HL-60/S4 treated with phorbol 12-myristate 13-acetate at 8.2 ng/mL for 4 days and 3 days (cell line): ENCODE results near the gene TRAIP.

Experiments used
- in situ Hi-C: fragments of 300-500 bp; cut with MboI; formaldehyde crosslinking; loops from 2 replicates; pipeline ENCODE4 v1.15.0; 2022; ENCODE audit warnings: low sequenced_read_pairs

Gene TRAIP

DNA sequence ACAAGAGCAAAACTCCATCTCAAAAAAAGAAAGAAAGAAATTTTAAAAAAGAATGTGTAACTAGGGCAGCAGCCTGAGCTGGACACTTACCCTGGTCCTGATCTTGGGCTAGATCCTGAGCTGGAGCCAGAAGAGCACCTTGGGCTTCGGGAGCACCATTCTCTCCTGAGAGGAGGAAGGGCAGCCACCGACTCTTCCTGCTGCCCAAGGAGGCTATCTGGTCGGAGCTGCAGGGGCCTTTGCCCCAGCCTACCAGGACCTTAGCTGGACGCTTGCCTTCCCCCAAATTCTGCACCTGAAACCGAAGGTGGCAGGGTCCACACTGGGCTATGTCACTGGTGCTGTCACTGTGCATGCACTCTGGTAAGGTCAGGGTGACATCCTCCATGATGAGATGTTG, 20.2 kb upstream of the TRAIP start:
- in situ Hi-C loops = no loop called here

DNA sequence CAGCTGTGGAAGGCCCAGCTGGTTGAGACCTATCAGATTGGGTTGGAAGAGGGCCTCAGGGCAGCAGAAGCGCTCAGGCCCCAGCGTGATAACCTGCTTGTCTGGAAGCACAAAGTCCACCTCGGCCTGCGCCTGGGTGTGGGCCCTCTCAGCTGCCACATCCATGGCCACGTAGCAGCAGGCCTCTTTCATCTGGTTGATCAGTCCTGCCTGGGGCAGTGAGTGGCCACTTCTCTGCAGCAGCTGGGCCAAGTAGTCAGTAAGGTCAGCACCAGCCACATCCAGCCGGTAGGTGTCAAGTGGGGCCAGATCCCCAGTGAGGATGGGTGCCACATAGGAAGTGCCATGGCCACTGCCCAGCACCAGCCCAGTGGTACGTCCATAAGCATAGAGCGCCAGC, 17.3 kb upstream of the TRAIP start:
- in situ Hi-C loops = no loop called here

DNA sequence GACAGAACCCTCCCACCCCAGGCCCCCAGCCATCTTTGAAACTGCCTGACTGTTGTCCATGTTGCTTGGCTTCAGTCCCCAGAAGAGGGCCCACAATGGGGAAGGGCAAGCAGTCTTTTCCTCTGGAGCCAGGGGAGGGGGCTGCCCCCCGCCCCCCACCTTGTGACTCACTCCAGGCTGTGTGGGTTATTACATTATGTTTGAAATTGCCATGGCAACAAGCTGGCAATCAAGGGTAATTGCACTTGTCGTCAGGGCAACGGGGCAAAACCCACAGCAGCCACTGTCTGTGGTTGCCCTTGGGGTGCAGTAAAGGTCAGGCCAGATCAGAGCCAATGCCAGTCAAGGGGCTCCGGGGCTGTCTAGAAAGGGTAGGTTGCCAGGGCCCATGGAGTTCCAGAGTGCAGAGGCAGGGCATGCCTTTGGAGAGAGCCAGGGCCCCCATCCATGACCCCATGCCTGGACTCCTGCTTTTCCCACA, 16.5 kb upstream of the TRAIP start:
- in situ Hi-C loops = no loop called here

DNA sequence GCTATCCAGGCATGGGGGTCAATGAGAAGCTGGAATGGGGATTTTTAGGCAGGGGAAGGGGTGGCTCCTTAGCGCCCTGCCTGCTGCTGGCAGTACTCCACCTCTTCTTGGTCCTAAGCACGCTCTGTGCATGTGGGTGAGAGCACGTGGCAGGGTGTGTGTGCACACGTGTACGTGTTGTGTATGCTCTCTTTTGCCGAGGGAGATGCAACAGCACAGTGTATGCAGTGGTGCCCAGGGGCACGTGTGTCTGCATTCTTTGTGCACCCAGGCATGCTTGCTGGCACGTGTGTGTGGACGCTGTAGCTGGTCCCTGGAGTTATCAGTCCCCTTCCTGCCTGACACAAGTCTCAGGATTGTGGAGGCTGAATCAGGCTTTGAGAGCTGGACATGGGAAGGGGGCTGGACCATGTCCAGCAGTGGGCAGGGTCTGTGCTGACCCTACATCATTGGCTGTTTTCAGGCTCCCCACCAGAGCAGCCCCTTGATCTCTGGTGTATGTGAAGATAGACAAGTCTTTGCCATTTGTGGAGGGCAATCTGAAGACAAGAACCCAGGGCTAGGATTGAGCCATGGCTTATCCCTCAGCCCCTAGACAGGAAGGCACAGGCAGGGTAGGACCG, 15.3 kb upstream of the TRAIP start:
- in situ Hi-C loops = no loop called here

DNA sequence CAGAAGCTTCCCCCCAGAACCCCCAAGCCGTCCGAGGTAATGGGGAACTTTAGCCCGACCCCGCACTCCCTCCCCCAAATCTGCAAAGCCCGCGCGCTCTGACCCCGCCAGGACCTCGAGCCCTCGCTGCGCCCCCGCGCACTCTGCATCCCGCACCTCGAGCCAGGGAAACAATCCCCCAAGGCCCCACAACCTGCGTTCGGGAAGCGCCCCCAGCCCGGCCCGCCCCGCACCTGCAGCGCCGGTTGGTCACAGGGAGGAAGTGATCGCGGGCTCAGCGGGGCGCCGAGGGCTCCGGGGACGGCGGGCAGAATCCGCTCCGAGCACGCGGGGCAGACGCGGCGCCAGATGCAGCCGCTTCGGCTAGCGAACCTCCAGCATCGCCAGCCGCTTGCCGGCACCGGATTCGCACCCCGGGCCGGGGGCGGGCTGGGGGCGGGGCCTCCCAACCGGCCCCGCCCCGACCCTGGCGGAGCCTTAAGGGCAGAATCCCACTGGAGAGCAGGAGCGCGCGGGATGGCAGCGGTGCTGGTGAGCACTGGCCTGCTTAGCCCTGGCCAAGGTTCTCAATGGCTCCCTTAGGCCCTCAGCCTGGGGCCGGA, 13.3 kb upstream of the TRAIP start, which contains the start of gene CAMKV:
TSS of gene CAMKV (minus strand) at position 382 of the 602 bp plus-strand sequence. CDS start 7,518 bp downstream, outside the sequence.
- in situ Hi-C loops = no loop called here

DNA sequence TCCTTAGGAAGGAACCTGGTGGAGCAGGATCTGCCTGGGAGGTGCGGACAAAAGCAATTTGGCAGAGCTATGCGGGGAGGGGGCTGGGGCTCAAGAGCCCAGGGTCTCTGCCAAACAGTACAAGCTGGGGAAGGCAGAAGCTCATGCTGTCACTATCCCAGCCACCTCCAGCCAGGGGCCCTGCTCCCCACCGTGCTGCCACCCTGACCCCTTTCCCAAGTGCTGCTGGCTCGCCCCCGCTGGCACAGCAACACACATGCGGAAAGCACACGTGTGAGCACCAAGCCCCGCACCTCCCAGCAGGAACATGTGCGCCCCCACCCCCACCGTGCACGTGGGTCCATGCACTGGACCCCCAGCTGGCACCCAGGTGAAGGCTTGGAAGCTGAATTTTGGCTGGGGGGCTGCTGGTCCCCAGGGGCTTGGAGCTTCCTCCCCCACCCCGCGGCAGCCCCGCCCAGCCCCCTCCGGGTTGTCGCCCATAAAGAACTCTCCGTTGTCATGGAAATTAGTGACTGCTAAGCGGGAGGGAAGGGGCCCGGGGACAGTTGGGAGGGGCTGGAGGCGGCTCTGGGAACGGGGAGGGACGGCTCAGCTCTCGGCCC, 12.6 kb upstream of the TRAIP start:
- in situ Hi-C loops = no loop called here

DNA sequence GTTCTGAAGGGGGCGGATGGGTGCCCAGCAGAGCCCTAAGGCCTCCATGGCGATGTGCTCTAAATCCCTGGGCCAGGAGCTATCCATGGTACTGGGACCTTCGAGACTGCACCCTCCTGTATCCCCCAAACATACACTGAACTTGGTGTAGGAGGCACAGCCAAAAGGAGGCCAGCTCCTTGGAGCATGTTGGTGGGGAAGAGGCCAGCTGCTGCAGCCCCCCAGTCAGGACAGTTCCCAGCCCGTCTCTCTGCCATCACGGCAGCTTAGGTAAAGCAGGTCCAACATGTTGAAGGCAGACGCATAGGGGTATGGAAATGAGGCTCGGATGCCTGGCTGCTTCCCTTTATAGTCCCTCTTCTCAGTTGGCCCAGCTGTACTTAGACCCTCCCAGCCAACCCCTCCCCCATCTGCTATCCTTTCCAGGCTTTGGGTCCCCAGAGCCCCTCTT, 11.5 kb upstream of the TRAIP start:
- in situ Hi-C loops = no loop called here

DNA sequence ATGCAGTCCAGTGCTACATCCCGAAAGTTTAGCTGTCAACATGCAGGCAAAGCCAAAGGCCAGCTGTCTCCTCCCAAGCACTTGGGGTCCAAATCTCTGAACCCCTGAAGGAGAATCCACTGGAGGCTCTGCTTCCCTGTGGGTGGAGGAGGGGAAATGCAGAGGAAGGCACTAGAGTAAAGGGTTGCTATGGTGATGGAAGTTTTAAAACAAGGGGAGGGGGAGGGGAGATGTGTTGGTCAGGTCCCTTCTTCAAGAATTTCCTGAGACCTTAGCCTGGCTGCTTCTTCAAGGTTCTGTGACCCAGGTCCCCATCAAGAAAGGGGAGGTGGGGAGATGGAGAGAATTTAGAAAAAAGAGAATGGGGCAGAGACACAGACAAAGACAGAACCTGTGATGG, 11.0 kb upstream of the TRAIP start:
- in situ Hi-C loops = no loop called here

DNA sequence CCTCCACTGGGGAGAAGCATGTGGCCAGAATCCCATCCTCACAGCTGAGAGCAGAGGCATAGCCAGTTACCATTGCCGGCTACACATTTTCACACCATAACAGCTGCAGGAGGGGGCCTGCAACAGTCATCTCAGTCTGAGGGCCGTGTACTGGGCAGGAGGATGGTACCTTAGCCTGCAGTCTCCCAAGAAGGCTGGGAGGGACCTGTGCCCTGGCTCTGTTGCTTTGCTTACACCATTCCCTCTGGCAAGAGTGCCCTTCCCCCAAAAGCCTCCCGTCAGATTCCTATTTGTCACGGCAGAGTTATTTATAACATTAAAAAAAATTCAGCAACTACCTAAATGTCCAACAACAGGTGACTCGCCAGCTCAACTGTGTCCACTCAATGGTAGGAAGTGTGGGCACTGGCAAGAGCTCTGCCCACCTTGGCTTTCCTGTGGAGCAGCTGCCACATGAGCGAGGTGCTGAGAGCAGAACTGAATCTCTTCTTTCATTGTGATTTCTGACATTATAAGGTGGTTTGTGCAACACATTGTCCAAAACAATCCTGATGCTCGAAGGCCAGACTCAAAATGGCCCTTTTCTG, 8.9 kb upstream of the TRAIP start:
- in situ Hi-C loops = no loop called here

DNA sequence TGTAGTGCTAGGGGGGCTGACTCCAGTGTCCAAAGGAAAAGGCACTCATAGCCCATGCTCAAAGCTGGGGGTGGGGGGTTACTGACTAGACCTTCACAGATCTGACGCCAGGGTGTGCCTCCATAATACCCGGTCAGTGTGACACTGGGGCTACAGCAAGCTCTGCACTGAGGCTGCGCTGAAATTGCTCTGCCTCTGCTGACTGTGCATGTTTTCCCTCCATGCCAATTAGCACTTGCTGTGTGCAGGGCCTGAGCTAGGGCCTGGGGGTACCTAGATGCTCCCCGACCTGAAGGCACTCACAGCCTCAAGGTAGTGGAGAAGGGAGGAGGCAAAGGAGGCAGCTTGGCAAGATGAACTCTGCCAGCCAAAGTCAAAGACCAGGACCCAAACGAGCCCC, 8.1 kb upstream of the TRAIP start:
- in situ Hi-C loops = no loop called here

DNA sequence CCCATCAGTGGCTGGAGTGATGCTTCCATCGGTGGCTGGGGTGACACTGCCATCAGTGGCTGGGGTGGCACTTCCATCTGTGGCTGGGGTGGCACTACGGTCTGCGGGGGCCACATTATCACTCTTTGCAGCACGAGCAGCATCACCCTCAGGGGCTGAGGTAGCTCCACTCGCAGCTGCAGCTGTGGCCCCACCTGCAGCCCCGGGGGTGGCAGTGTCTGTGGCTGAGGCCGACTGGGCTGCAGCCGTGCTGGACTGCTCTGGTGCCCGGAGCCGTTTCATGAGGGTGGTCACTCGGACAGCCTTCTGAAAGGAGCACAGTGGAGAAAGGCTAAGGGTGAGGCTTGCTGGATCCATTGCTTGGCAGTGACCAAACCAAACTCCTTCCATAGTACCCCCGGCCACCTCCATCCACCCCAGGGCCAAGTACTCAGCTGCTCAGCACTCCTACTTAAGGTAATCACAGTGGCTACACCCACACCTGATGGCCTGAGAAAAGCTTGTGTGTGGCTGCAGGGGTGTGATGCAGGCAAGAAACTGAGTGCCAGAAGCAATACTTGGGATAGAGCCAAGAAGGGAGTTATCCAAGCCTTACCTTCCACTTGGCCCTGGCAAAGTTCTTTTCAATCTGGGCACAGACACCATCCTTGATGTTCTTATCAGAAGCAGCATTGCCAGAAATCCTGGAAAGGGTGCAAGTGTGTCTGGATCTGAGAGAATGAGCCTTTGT, 3.4 kb upstream of the TRAIP start:
- in situ Hi-C loops = no loop called here

DNA sequence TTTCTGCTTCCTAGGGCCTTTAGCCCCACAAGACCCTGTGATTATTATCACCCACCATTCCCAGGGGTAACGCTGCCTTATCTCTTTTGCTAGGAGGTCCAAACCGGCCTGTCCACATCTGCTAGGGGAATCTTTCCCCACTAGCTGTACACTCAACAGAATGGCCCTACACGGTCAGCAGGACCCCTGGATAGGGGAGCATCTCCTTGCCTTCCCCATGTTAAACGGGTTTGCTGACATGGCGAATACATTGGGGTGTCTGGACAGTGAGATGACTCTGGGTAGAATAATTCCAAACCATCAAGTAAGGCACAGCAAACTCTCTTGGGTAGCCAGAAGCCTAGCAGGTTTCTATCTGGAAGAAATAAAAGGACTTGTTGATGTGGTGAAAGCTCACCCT, 702 bp downstream of the TRAIP start:
- in situ Hi-C loops = no loop called here

DNA sequence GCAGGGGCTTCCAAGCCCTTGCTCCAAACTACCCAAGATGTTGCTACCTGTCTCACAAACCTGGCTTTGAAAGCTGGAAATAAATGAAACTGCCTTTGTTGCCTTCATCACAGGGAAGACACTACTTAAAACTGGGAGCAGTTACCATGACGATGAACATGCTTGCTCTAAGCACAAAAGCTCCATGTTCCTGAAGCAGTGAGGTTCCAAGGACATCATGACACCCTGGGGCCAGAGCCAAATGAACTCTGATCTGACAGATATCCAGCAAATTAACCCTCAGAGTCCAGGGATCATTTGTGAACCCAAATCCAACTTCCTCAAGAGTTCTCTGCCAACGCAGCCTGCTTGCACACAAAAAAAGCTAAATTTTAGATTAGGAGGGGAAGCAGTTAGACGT, 10.7 kb downstream of the TRAIP start:
- in situ Hi-C loops = no loop called here

DNA sequence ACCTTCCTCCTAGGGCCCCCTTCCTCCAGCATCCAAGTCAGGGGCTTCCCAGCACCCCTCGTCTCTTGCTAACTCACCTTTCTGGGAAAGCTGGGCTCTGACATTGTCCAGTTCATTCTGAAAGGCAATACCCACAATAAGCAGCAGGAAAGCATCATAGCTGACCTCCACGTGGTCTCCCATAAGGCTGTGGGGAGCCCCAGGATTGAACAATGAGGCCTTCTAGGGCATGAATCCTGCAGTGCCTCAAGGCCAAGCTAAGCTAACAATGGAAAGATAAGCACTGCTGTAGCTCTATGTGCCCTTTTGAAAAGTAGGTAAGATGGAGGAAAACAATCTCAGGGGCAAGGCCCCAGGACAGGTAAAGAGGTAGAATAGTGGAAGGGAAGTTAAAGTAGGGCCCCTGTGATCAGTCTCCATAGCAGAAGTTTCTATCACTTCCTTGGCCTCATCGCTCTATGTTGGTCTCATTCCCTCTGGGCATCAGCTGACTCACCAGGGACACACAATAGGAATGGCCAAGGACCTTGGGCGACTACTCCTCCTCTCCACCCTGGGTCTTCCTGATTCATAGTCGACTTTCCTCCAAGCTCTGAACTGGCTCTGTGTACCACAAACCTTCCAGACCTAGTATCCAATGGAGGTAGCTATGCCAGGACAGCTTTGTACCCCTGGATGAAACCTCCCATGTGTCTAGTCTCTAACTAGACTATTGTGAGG, 11.7 kb downstream of the TRAIP start:
- in situ Hi-C loops = no loop called here

DNA sequence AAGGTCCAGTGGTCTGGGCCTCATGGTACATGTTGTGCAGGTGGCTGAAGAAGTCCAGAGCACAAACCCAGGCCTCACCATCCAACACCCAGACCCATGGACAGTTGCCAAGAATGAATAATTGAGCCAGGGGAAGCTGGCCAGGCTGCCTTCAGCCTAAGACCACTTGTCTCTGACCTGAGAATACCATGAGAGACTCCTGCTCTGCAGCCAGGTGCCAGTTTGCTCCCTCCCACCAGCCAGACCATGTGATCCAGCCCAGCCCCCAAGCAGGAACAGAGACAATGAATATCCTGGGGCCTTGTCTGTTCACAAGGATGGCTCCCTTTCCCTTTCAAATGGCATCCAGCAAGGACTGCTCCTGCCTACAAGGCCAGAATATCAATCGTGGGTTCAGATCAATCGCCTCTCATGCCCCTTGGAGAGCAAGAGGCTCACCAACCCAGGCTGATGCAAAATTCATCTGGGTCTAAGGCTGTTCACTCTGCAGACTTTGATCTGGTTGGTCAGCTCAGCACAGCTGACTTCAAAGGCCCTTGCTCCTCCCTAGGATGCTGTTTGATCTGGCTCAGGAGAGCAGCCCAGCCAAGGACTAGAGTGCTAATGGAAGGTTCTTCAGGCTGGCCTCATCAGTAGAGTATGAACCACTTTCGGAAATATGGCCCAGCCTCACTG, 13.4 kb downstream of the TRAIP start:
- in situ Hi-C loops = no loop called here

DNA sequence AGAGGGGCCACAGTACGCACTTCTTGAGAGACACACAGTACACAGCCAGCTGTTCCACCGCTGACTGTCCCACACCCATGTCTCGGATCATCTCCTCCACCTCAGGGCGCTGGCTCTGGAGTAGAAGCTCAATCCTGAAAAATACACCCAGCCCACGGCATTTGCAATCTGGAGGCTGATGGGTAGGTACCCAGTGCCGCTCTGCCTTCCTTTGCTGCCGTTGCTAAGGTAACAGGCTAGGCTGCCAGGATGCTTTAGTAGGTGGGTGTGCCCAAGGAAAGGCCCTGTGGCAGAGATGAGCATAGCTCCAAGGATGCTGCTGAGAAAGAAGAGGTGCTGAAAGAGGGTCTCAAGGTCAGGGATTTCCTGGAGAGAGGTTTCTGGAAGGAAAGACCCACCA, 14.6 kb downstream of the TRAIP start:
- in situ Hi-C loops = no loop called here

DNA sequence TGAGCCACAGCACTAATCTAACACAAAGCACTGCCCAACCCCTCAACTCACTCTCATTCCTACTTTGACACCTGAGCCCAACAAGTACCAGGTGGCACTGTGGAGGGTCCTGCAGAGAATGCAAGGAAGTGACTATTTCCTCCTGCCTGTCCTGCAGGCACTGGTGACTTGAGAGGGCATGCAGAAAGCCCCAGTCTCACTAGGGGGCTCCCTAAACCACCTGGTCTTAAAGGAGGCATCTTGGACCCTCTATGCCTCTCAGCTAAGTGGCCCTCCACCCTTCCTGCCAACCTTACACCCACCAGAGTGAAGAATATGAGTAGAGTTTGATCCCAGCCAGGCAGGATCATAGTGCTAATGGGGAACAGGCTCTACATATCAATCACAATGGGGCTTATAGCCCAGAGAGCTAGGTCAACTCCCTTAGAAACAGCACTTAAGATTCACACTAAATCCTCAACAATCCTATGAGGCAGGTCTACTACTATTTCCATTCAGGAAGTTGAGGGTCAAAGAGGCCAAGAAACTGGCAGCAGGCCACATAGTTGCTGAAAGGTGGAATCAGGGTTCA, 15.2 kb downstream of the TRAIP start:
- in situ Hi-C loops = no loop called here

DNA sequence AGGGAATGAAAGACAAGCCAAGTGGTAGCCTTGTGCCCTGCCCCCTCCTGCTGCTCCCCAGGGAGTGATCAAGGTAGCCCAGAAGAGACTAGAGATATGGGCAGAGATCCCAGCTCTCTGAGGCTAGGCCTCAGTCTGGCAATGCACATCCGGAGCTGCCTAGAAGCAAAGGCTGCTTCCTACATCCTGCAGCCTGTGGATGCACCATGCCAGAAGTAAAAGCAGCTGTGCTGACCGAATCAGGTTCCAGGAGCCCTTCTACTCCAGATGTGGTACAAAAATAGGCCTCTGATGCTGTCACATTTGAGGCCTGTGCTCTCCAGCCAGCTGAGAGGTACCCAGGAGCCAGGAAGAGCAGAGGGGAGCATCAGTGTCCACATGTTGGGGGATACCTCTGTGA, 16.0 kb downstream of the TRAIP start:
- in situ Hi-C loops = no loop called here

DNA sequence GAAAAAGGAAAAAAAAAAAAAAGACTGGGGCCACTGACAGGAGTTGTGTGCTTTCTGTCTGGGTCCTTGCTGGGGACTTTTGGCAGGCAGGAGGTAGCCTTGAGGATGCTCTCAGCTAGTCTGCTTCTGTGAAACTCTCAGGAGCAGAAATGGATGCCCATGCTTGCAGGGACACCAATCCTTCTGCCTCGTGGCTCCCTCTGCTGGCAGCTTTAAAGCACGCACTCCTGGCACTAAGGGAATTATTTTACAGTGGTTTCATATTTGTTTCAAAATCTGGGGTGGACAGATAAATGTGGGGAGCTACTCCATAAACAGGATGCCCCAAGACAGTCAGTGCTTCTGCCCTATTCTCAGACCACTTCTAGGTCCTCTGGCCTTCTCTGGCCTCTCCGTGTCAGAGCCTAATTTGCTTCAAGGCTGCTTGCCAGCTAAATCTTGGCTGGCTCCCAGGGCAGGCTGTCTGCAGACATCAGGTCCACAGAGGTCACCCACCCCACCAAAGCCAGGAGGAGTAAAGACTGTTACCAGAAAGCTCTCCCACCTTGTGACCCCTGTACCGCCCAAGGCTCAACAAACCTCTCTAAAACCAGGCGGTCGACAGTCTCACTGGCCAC, 17.1 kb downstream of the TRAIP start:
- in situ Hi-C loops = no loop called here
